ENCODE data around the gene ZNF738.

GRCh38 chr19:21328406-21328805 is 30.4 kb upstream of the ZNF738 start:
- TF ChIP-seq, protein P1, sequence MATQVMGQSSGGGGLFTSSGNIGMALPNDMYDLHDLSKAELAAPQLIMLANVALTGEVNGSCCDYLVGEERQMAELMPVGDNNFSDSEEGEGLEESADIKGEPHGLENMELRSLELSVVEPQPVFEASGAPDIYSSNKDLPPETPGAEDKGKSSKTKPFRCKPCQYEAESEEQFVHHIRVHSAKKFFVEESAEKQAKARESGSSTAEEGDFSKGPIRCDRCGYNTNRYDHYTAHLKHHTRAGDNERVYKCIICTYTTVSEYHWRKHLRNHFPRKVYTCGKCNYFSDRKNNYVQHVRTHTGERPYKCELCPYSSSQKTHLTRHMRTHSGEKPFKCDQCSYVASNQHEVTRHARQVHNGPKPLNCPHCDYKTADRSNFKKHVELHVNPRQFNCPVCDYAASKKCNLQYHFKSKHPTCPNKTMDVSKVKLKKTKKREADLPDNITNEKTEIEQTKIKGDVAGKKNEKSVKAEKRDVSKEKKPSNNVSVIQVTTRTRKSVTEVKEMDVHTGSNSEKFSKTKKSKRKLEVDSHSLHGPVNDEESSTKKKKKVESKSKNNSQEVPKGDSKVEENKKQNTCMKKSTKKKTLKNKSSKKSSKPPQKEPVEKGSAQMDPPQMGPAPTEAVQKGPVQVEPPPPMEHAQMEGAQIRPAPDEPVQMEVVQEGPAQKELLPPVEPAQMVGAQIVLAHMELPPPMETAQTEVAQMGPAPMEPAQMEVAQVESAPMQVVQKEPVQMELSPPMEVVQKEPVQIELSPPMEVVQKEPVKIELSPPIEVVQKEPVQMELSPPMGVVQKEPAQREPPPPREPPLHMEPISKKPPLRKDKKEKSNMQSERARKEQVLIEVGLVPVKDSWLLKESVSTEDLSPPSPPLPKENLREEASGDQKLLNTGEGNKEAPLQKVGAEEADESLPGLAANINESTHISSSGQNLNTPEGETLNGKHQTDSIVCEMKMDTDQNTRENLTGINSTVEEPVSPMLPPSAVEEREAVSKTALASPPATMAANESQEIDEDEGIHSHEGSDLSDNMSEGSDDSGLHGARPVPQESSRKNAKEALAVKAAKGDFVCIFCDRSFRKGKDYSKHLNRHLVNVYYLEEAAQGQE (IDR thresholded peaks at IDR 0.05; ENCODE audit: borderline replicate concordance) = no peak
- TF ChIP-seq, protein P2, sequence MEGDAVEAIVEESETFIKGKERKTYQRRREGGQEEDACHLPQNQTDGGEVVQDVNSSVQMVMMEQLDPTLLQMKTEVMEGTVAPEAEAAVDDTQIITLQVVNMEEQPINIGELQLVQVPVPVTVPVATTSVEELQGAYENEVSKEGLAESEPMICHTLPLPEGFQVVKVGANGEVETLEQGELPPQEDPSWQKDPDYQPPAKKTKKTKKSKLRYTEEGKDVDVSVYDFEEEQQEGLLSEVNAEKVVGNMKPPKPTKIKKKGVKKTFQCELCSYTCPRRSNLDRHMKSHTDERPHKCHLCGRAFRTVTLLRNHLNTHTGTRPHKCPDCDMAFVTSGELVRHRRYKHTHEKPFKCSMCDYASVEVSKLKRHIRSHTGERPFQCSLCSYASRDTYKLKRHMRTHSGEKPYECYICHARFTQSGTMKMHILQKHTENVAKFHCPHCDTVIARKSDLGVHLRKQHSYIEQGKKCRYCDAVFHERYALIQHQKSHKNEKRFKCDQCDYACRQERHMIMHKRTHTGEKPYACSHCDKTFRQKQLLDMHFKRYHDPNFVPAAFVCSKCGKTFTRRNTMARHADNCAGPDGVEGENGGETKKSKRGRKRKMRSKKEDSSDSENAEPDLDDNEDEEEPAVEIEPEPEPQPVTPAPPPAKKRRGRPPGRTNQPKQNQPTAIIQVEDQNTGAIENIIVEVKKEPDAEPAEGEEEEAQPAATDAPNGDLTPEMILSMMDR (IDR thresholded peaks at IDR 0.05; ENCODE audit: poor library complexity, severe bottlenecking) = no peak
- no peak for TF ChIP-seq EP300 (conservative IDR thresholded peaks at IDR 0.05; ENCODE audit: poor library complexity, severe bottlenecking)
- no peak for TF ChIP-seq EZH2 (IDR thresholded peaks at IDR 0.05; ENCODE audit: borderline replicate concordance, insufficient read depth, low read length, poor library complexity, severe bottlenecking)
- no peak for TF ChIP-seq POLR2AphosphoS5 (IDR thresholded peaks at IDR 0.05)
- TF ChIP-seq TAF1 (IDR thresholded peaks at IDR 0.05; ENCODE audit: low read depth) = no peak
- no peak for TF ChIP-seq SMC3 (conservative IDR thresholded peaks at IDR 0.05; ENCODE audit: poor library complexity)
- no peak for TF ChIP-seq MXI1 (conservative IDR thresholded peaks at IDR 0.05; ENCODE audit: poor library complexity, severe bottlenecking)
- no peak for TF ChIP-seq RAD21 (conservative IDR thresholded peaks at IDR 0.05)

Data from neural cell (in vitro differentiated cells).